ENCODE results near the gene ATRNL1. TPM values are rescaled to one million over a fixed set of nuclear protein-coding genes. Genes with fewer than 3 reads are reported as not detected.

ATRNL1 gene
- total and polyA plus RNA-seq, 4 donors = 0.40 to 26.9 (median 5.3) TPM

GRCh38 chr10:115931309-115931708 lies 838.1 kb downstream of the ATRNL1 start (continued):
- TF ChIP-seq MAX (IDR thresholded peaks at IDR 0.05) = no peak
- no peak for TF ChIP-seq RAD21 (IDR thresholded peaks at IDR 0.05)
- no peak for TF ChIP-seq ZBTB33 (IDR thresholded peaks at IDR 0.05)

- TF ChIP-seq HNF4G (IDR thresholded peaks at IDR 0.05) (no peak), SP1 (IDR thresholded peaks at IDR 0.05) (no peak), REST (IDR thresholded peaks at IDR 0.05) (no peak), RXRA (IDR thresholded peaks at IDR 0.05) (no peak), ZBTB33 (IDR thresholded peaks at IDR 0.05) (no peak), GABPA (IDR thresholded peaks at IDR 0.05 in 1 of 2, conservative IDR thresholded peaks at IDR 0.05 in 1 of 2) (no peak), EGR1 (IDR thresholded peaks at IDR 0.05; ENCODE audit: low read depth in 2 of 2) (no peak), RAD21 (IDR thresholded peaks at IDR 0.05) (no peak), CTCF (IDR thresholded peaks at IDR 0.05; ENCODE audit: low read depth, low read length, missing input control) (no peak)
- H3K27me3 ChIP-seq (ENCODE audit: control insufficient read depth in 4 of 4, insufficient read depth in 4 of 4, low read length in 3 of 4) = no peaks in the 10 kb centered on the region
- H3K9me3 ChIP-seq (ENCODE audit: control insufficient read depth in 4 of 4, low read length in 3 of 4) = no peaks in the 10 kb centered on the region
- WGBS = 78% methylated on average over 2 of the region's 2 CpGs
- no peaks in the 10 kb centered on the region for H3K36me3 ChIP-seq (ENCODE audit: control insufficient read depth in 4 of 4, insufficient read depth in 3 of 4, low read depth in 1 of 4, low read length in 3 of 4)
- H3K27ac ChIP-seq (ENCODE audit: low read depth in 1 of 2, low read length in 2 of 2) = no peak overlapping the region
- H3K4me3 ChIP-seq (ENCODE audit: low read depth in 1 of 3, low read length in 3 of 3) = no peak overlapping the region
- no peak for DNase-seq (ENCODE audit: low spot score)
- no peaks in the 10 kb centered on the region for H3K4me1 ChIP-seq (ENCODE audit: control insufficient read depth in 4 of 4, insufficient read depth in 4 of 4, low read length in 3 of 4)
- H3K9ac ChIP-seq (ENCODE audit: low read depth in 1 of 2, low read length in 2 of 2) = no peak overlapping the region
Measured at GRCh38 chr10:115932099-115932498, 838.9 kb downstream of the ATRNL1 start.

Data from liver (tissue), 9 donors.